Mesothelial cell of epicardium (in vitro differentiated cells): ENCODE results near the gene FREY1. TPM values are rescaled to one million over a fixed set of nuclear protein-coding genes. Genes with fewer than 3 reads are reported as not detected.
A peak's percentile ranks its signal among the peaks of the same experiment; 100 is the strongest.

Experiments
- DNase-seq, 2 experiments: peaks; one replicate each; pipeline ENCODE4 v3.0.0; 2021; ENCODE audit warnings: low spot score in 2 of 2; ENCODE audit not compliant: unreplicated experiment in 2 of 2
- H3K27ac Mint-ChIP-seq: 2 replicates; pipeline ENCODE4 v1.8.0; 2021; ENCODE audit warnings: mixed read lengths
- H3K27me3 Mint-ChIP-seq: 2 replicates; pipeline ENCODE4 v1.8.0; 2021; ENCODE audit warnings: low read depth, mixed read lengths
- H3K36me3 Mint-ChIP-seq: 2 replicates; pipeline ENCODE4 v1.8.0; 2021; ENCODE audit warnings: mixed read lengths
- H3K4me1 Mint-ChIP-seq: 2 replicates; pipeline ENCODE4 v1.8.0; 2021; ENCODE audit warnings: mixed read lengths
- H3K4me3 Mint-ChIP-seq: 2 replicates; pipeline ENCODE4 v1.8.0; 2021; ENCODE audit warnings: mild to moderate bottlenecking, moderate library complexity, mixed read lengths
- H3K9me3 Mint-ChIP-seq: 2 replicates; pipeline ENCODE4 v1.8.0; 2021; ENCODE audit warnings: mixed read lengths
- CTCF ChIP-seq: fragments of 200-600 bp; sonication (generic); IDR thresholded peaks from one replicate; pipeline ENCODE4 v1.5.0; 2021; ENCODE audit warnings: antibody characterized with exemption; ENCODE audit not compliant: unreplicated experiment
- total RNA-seq: library from RNA; stranded (reverse); gene quantifications from 3 replicates; pipeline ENCODE4 v1.2.1, GENCODE V29; 2021

The FREY1 gene
- total RNA-seq, 1 donor from 2014 or later: 3.9 TPM

GRCh38 chr11:45917623-45918330, 10.7 kb upstream of the FREY1 start, which contains the start of gene PEX16:
Gene PEX16, minus strand, starts transcription at chr11:45917877. Its CDS starts 66 bp downstream, at chr11:45917811.
- peak within 1 kb of the TSS; percentile 98 for H3K27ac Mint-ChIP-seq
- H3K36me3 Mint-ChIP-seq: peaks cover 2% of the 10 kb centered on the region
- no peak for TF ChIP-seq CTCF
- no peaks in the 10 kb centered on the region for H3K9me3 Mint-ChIP-seq
- DNase-seq: peak; percentile 94 to 95
- H3K4me3 Mint-ChIP-seq: peak within 1 kb of the TSS; percentile 96
- H3K4me1 Mint-ChIP-seq: peaks cover 18% of the 10 kb centered on the region
- peaks cover 16% of the 10 kb centered on the region for H3K27me3 Mint-ChIP-seq

- peak overlapping the region; percentile 96 for H3K4me3 Mint-ChIP-seq
- H3K4me1 Mint-ChIP-seq: peaks cover 18% of the 10 kb centered on the region
- peaks cover 2% of the 10 kb centered on the region for H3K36me3 Mint-ChIP-seq
Observed at GRCh38 chr11:45917286-45917622, 10.2 kb upstream of the FREY1 start.

GRCh38 chr11:45915446-45915845, 8.4 kb upstream of the FREY1 start:
- H3K4me3 Mint-ChIP-seq: peak overlapping the region; percentile 38
- no peak overlapping the region for H3K27ac Mint-ChIP-seq
- H3K27me3 Mint-ChIP-seq: peaks cover 2% of the 10 kb centered on the region
- no peak for DNase-seq
- H3K9me3 Mint-ChIP-seq: no peaks in the 10 kb centered on the region
- TF ChIP-seq CTCF: no peak
- peaks cover 7% of the 10 kb centered on the region for H3K36me3 Mint-ChIP-seq
- peaks cover 12% of the 10 kb centered on the region for H3K4me1 Mint-ChIP-seq

More at GRCh38 chr11:45917286-45917622, 10.2 kb upstream of the FREY1 start:
- Mint-ChIP-seq H3K27me3 (peaks cover 16% of the 10 kb centered on the region), H3K9me3 (no peaks in the 10 kb centered on the region), H3K27ac (peak overlapping the region; percentile 98)
- TF ChIP-seq CTCF: no peak
- no peak for DNase-seq

- no peaks in the 10 kb centered on the region for H3K27me3 Mint-ChIP-seq
- H3K4me3 Mint-ChIP-seq: no peak overlapping the region
- peaks cover 12% of the 10 kb centered on the region for H3K4me1 Mint-ChIP-seq
- TF ChIP-seq CTCF: no peak
- no peaks in the 10 kb centered on the region for H3K9me3 Mint-ChIP-seq
- no peak overlapping the region for H3K27ac Mint-ChIP-seq
- H3K36me3 Mint-ChIP-seq: peaks cover 7% of the 10 kb centered on the region
- no peak for DNase-seq
Observed at GRCh38 chr11:45913942-45914635, 7.0 kb upstream of the FREY1 start.

GRCh38 chr11:45913514-45913913, 6.4 kb upstream of the FREY1 start:
- no peak for DNase-seq
- Mint-ChIP-seq H3K9me3 (no peaks in the 10 kb centered on the region), H3K27me3 (no peaks in the 10 kb centered on the region), H3K4me3 (no peak overlapping the region), H3K4me1 (peaks cover 10% of the 10 kb centered on the region), H3K27ac (no peak overlapping the region), H3K36me3 (peaks cover 7% of the 10 kb centered on the region)
- TF ChIP-seq CTCF: no peak
